ENCODE measurements around the gene TMEM235.
A peak's percentile ranks its signal among the peaks of the same experiment; 100 is the strongest.

TMEM235 gene

DNA sequence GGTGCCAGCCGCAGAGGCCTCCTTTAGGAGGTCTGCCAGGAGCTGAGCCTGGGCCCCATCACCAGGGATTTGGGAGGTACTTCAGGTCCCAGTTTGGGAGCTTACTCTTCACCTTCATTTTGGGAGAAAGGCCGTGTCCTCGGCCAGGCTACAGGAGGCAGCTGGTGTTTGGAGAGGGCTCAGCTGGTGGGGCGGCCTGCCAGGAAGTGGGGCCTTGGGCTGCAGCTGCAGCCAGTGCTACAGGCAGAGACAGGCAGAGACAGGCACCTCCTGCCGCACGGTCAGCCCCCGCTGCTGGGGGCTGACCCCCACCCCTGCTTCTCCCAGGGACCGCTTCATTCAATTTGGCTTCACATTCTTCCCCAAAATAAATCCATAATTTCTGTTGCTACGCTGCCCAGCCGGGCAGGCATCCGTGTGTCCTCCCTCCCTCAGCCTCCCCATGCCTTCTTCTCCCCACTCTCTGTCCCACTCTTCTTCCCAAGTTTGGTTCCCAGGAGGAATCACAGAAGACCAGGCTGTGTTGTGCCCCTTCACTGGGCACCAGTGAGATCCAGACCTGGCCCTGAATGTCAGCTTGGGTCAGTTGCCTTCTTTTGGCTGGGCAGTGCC, 6.1 kb downstream of the TMEM235 start:
- H3K27me3 ChIP-seq (ENCODE audit: insufficient read depth, low read depth, severe bottlenecking) = no peaks in the 10 kb centered on the region
- H3K4me3 ChIP-seq (ENCODE audit: low read depth, low read length) = no peak overlapping the region
- no peaks in the 10 kb centered on the region for H3K36me3 ChIP-seq
- TF ChIP-seq, protein P1, sequence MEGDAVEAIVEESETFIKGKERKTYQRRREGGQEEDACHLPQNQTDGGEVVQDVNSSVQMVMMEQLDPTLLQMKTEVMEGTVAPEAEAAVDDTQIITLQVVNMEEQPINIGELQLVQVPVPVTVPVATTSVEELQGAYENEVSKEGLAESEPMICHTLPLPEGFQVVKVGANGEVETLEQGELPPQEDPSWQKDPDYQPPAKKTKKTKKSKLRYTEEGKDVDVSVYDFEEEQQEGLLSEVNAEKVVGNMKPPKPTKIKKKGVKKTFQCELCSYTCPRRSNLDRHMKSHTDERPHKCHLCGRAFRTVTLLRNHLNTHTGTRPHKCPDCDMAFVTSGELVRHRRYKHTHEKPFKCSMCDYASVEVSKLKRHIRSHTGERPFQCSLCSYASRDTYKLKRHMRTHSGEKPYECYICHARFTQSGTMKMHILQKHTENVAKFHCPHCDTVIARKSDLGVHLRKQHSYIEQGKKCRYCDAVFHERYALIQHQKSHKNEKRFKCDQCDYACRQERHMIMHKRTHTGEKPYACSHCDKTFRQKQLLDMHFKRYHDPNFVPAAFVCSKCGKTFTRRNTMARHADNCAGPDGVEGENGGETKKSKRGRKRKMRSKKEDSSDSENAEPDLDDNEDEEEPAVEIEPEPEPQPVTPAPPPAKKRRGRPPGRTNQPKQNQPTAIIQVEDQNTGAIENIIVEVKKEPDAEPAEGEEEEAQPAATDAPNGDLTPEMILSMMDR (IDR thresholded peaks at IDR 0.05; ENCODE audit: low read depth, low read length) = no peak
- no peaks in the 10 kb centered on the region for H3K9me3 ChIP-seq (ENCODE audit: severe bottlenecking)
- H3K27ac ChIP-seq = peak overlapping the region; percentile 74
- no peak for DNase-seq

DNA sequence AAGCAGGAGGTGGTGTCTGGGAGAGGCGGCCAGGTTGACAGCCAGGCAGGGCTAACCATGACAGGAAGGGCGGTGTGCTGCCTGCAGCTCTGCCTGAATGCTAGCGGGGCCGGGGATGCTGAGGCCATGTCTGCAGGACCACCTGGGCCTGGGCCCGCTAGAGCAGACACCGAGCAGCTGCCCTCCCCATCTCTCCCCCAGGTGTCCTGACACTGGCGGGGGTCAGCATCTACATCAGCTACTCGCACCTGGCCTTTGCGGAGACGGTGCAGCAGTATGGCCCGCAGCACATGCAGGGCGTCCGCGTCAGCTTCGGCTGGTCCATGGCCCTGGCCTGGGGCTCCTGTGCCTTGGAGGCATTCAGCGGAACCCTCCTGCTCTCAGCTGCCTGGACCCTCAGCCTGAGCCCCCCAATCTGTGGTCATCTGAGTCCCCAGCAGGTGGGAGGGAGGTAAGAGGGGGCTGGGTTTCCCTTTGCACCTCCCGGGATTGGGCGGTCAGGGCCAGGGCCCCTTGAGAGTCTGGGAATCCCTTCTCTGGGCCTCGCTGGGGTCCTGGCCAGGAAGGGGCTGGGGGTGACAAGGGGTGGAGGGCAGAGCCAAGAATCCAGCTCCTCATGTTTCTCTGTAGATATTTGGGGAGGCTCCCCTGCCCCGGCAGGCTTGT, 7.5 kb downstream of the TMEM235 start:
- no peaks in the 10 kb centered on the region for H3K27me3 ChIP-seq (ENCODE audit: insufficient read depth, low read depth, severe bottlenecking)
- H3K36me3 ChIP-seq = no peaks in the 10 kb centered on the region
- no peaks in the 10 kb centered on the region for H3K9me3 ChIP-seq (ENCODE audit: severe bottlenecking)
- no peak overlapping the region for H3K27ac ChIP-seq
- H3K4me3 ChIP-seq (ENCODE audit: low read depth, low read length) = no peak overlapping the region
- DNase-seq = no peak
- TF ChIP-seq, protein P1 (IDR thresholded peaks at IDR 0.05; ENCODE audit: low read depth, low read length) = no peak

DNA sequence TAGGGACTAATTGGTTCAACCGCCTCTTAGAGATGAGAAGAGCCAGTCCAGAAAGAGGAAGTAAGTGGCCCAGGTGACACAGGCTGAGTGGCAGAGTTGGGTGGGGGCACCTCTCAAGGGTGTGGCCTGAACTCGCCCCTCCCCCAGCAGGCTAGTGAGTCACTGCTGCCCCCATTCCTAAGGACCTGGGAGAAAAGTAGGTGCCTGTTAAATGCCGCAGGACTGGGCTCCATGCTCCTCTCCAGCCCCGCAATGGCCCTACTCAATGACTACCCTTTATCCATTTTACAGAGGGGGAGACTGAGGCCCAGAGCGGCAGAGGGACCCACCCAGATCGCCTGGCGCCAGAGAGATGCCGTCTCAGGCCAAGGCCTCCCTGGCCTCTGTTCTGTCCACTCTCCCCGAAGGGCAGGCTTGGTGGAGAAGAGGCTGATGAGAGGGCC, 8.1 kb downstream of the TMEM235 start:
- no peaks in the 10 kb centered on the region for H3K36me3 ChIP-seq
- no peak overlapping the region for H3K4me3 ChIP-seq (ENCODE audit: low read depth, low read length)
- no peak overlapping the region for H3K27ac ChIP-seq
- DNase-seq = no peak
- H3K27me3 ChIP-seq (ENCODE audit: insufficient read depth, low read depth, severe bottlenecking) = no peaks in the 10 kb centered on the region
- TF ChIP-seq, protein P1 (IDR thresholded peaks at IDR 0.05; ENCODE audit: low read depth, low read length) = no peak
- no peaks in the 10 kb centered on the region for H3K9me3 ChIP-seq (ENCODE audit: severe bottlenecking)

DNA sequence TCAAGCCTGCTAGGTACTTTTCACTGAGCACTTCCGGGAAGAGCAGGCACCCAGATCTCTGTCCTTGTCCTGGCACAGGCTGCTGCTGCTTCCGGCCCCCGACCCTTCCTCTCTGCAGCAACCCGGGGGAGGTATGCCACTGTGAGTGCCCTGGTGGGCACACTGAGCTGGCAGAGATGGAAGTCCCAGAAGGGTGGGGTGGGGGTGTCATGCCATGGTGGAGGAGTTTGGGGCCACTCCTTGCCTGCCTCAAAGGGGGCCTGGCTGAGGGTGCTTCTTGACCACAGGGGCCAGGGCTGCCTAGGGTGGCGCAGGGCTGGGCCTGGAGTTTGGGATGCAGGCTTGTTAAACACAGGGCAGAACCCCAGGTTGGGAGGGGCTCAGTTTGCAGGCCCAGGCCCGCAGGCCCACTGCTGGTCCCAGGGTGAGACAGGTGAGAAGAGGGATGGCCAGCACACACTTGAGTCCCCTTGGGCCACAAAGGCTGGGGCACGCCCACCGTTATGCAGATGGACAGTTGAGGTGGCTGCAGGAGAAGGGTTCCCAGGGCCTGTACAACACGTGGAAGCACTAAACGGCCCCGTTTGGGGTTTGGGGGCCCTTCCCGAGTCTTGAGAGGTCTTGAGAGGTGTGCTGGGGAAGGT, 8.7 kb downstream of the TMEM235 start:
- Histone ChIP-seq H3K4me3 (ENCODE audit: low read depth, low read length) (no peak overlapping the region), H3K27me3 (ENCODE audit: insufficient read depth, low read depth, severe bottlenecking) (no peaks in the 10 kb centered on the region), H3K9me3 (ENCODE audit: severe bottlenecking) (peaks cover 4% of the 10 kb centered on the region), H3K27ac (no peak overlapping the region), H3K36me3 (no peaks in the 10 kb centered on the region)
- TF ChIP-seq, protein P1 (IDR thresholded peaks at IDR 0.05; ENCODE audit: low read depth, low read length) = no peak
- DNase-seq = no peak

DNA sequence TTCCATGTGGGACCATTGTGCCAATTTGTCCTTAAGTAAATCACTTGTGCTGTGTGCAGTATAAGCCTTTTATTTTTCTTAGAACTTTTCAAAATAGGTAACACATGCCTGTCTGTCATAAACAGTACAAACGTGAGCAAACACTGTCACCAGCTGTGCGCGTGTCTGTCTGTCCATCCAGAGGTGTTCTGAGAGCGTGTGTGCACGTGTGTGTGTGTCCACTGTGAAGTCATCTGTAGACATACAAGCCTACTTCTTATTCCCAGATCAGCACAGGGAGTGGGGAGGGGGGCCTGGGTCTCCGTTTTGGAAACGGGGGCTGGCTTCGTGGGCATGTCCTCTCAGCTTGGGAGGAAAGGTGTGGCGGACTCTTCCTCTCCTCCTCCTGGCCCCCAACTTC, 9.4 kb downstream of the TMEM235 start:
- Histone ChIP-seq H3K36me3 (no peaks in the 10 kb centered on the region), H3K9me3 (ENCODE audit: severe bottlenecking) (peaks cover 11% of the 10 kb centered on the region), H3K27me3 (ENCODE audit: insufficient read depth, low read depth, severe bottlenecking) (no peaks in the 10 kb centered on the region), H3K4me3 (ENCODE audit: low read depth, low read length) (no peak overlapping the region), H3K27ac (no peak overlapping the region)
- TF ChIP-seq, protein P1 (IDR thresholded peaks at IDR 0.05; ENCODE audit: low read depth, low read length) = no peak
- DNase-seq = no peak

Measured in WERI-Rb-1 (cell line).